GM12873 (cell line): ENCODE results near the gene PLA2G4B.

ENCODE experiments used
- CTCF ChIP-seq: IDR thresholded peaks from 2 replicates; pipeline ENCODE4 v1.5.1; 2012; ENCODE audit warnings: low read depth, mild to moderate bottlenecking, moderate library complexity, low read length, control low read depth; ENCODE audit not compliant: insufficient read depth; ENCODE audit errors: missing control alignments

PLA2G4B gene

GRCh38 chr15:41881920-41882688, 43.5 kb downstream of the PLA2G4B start:
- no peak for TF ChIP-seq CTCF

DNA sequence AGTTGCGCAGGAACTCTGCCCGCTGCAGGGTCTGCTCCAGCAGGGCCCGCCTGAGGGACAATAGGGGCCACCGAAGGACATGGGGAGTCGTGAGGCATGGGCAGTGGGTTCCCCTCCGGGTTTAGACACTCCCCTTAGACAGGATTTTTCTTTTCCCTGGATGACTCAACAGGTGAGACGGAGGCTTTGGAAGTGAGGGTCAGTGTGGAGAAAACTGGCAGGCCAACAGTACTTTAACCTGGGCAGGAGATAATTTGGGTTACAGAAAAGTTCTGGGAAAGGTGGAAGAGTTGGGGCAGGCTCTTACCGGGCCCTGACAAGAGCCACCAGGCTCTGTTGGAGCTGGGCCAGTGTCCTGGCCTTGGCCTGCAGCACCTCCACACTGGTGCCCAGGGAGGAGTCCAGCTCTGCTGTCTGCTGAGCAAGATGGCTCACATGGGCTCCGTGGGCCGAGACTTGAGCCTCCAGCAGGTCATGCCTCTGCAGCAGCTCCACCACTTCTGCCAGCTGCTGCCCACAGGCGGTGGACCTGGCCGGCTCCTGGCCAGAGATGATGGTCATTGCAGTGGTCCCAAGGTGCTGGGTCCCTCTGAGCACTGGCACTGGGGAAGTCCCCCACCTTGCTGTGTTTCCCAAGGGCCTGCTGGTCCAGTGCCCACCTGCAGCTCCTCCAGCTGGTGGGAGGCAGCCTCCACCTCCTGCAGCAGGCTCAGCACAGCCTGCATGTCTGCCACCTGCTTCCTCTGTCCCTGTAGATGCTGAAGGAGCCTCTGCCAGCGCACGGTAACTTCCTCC, 44.2 kb downstream of the PLA2G4B start:
- TF ChIP-seq CTCF, result no peak

DNA sequence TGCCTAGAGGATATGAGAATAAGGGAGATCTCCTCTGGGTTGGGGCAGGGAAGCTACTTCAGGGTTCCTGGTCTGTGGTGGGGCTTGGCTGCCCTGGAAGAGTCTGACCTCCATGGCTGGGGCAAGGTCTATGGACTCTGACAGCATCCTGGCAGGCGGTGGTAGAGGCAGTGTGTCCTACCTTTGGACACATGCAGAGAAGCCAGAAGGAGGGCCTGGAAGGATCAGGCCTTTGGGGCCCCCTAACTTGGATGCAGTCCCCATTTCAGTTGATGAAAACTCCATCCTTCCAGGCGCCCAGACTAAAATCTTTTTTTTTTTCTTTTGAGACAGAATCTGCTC, 44.8 kb downstream of the PLA2G4B start:
- TF ChIP-seq CTCF, result no peak

DNA sequence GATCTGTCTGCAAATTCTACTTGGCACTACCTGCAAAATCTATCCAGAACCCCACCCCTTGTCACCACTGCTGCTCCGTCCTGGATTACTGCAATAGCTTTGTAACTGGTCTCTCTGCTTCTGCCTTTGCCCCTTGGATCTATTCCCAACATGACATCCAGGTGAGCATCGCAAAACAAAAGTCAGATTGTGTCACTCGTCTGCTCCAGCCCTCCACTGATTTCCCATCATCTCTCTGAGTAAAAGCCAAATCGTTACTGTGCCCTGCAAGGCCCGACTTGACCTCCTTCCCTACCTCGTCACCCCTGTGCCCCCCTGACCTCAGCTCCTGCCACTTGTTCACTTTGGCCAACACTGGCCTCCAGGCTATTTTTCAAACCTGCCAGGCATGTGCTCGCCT, 45.8 kb downstream of the PLA2G4B start:
- TF ChIP-seq CTCF, result no peak

DNA sequence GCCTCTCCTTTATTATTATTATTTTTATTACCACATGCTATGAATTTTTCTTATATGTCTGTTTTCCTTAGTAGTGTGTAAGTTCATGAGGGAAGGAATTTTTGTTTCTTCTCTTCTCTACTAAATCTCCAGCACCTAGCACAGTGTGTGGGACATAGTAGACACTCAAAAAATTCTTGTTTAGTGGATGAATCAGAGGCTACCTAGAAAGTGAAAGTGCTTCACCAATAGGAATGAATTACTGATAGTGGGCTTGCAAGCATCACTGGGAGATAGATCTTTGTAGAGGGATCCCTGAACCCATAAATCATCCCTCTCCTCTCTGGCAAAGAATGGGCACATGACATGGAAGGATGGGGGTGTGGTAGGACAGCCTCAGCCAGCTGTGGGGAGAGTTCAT, 46.7 kb downstream of the PLA2G4B start:
- TF ChIP-seq CTCF, result no peak

DNA sequence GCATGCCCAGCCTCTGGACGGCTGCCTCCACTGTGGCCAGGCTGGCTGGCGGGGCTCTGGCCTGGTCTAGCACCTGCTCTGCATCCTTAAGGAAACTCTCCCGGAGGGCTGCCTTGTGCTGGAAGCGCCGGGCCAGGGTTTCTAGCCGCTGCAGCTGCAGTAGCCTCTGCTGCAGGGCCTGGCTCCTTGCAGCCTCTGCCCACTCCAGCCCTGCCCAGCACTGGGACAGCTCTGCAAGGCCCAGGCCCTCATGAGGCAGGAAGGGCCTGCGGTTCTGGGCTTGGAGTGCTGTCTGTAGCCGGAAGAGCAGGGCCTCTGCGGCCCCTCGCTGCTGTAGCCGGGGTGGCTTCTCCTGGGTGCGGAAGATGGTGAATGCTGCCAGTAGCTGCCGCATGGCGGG, 47.2 kb downstream of the PLA2G4B start:
- no peak for TF ChIP-seq CTCF

DNA sequence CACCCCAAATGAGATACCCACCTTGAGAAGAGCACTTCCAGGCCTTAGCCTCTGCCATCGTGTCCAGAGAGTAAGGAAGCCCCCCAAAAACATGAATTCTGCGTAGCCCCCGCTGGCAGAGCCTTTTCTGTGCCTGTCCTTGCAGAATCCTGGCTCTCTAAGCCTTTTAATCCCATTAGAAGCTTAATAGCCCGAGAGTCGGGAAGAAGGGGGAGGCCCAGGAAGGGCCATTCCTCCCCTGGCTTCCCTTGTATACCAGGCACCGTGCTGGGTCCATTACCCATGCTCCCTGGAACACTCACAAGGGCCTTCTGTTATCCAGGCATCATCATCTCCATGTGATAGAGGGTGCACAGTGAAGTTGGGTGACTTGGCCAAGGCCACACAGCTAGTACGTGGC, 48.1 kb downstream of the PLA2G4B start:
- no peak for TF ChIP-seq CTCF
